Measurements from ENCODE around the gene TRAF3. TPM values are rescaled to one million over a fixed set of nuclear protein-coding genes. Genes with fewer than 3 reads are reported as not detected.

The TRAF3 gene
- total RNA-seq, 1 donor from 2014 or later, result 19.7 TPM

DNA sequence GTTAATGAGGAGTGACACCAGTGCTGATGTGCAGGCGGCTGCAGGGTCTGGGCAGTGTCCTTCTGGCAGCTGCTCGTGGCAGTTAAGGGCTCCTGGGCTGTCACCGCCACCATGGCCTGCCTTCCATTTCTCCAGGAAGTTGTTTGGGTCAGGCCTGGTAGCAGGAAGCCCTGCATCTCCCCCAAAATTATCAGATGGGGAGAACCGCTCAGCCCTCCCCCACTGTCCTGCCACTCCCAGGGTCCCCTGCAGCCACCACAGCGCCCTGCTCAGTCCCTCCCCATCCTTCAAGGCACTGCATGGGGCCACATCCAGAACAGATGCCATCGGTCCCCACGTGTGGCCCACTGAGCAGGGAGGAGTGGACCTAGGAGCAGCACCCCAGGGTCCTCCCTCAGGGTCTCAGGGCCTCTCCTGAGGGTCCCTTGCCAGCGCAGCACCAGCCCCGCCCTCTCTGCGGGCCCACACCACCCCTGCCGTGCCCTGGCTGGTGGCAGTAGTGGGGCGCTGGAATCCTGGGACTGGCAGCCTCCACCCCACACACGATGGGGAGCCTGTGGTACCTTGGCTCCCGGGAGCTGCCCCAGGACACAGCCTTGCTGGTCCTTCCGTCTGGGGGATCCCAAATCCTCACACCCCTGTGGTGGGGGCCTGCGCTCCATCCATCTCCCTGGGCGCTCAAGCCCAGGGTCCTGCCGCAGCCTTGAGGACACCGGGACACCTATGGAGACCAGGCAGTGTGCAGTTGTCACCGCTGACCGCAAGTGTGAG, 134.9 kb downstream of the TRAF3 start:
- no peaks in the 10 kb centered on the region for H3K27me3 ChIP-seq (ENCODE audit: low read depth)
- H3K9me3 ChIP-seq, result no peaks in the 10 kb centered on the region
- intact Hi-C loops (cut with DNase I), result no loop called here
- no peak overlapping the region for H3K4me3 ChIP-seq
- H3K4me1 ChIP-seq, result no peaks in the 10 kb centered on the region
- H3K27ac ChIP-seq, result no peak overlapping the region
- DNase-seq, result no peak
- H3K36me3 ChIP-seq, result peaks cover 6% of the 10 kb centered on the region
- no peak for ATAC-seq
- TF ChIP-seq, protein P1, sequence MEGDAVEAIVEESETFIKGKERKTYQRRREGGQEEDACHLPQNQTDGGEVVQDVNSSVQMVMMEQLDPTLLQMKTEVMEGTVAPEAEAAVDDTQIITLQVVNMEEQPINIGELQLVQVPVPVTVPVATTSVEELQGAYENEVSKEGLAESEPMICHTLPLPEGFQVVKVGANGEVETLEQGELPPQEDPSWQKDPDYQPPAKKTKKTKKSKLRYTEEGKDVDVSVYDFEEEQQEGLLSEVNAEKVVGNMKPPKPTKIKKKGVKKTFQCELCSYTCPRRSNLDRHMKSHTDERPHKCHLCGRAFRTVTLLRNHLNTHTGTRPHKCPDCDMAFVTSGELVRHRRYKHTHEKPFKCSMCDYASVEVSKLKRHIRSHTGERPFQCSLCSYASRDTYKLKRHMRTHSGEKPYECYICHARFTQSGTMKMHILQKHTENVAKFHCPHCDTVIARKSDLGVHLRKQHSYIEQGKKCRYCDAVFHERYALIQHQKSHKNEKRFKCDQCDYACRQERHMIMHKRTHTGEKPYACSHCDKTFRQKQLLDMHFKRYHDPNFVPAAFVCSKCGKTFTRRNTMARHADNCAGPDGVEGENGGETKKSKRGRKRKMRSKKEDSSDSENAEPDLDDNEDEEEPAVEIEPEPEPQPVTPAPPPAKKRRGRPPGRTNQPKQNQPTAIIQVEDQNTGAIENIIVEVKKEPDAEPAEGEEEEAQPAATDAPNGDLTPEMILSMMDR (IDR thresholded peaks at IDR 0.05), result no peak

DNA sequence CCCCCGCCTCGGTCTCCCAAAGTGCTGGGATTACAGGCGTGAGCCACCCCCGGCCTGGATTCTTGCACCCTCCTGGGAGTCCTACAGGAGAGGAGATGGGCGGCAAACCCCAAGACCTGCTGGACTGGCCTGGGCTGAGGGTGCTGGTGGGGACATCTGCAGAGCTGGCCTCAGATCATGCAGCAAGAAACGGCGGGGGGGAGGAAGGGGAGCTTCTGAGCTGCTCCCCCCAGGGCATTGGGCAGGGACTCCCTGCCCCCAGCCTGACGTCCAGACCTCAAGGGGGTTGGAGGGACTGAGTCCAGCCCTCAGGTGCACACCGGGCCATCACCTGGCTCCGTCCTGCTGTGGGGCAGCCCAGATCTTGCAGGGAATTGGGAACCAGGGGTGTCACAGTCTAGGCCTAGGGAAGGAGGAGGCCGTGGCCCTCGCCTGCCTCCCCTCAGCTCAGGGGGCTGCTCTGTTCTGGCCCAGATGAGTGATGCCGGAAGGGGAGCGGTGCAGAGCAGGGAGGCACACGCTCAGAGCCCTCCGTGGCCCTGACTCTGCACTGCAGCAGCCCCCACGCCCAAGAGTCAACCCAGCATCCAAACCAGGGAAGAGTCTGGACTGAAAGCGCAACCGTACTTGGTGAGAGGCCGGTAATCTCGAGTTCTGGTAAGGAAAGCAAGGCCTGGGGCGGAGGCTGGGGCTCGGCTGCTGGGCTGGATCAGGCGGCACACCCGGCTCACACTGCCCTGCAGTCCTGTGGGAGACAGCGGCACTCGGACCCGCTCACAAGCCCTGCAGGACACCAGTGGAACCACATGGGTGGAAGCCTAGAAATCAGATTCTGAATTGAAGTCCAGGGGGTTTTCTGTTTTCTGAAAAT, 136.3 kb downstream of the TRAF3 start:
- H3K27ac ChIP-seq, result no peak overlapping the region
- TF ChIP-seq, protein P1 (IDR thresholded peaks at IDR 0.05), result no peak
- H3K36me3 ChIP-seq, result peaks cover 3% of the 10 kb centered on the region
- no peaks in the 10 kb centered on the region for H3K4me1 ChIP-seq
- H3K9me3 ChIP-seq, result no peaks in the 10 kb centered on the region
- no peaks in the 10 kb centered on the region for H3K27me3 ChIP-seq (ENCODE audit: low read depth)
- intact Hi-C loops (cut with DNase I), result no loop called here
- no peak for ATAC-seq
- peak; percentile 42 for DNase-seq
- H3K4me3 ChIP-seq, result no peak overlapping the region

DNA sequence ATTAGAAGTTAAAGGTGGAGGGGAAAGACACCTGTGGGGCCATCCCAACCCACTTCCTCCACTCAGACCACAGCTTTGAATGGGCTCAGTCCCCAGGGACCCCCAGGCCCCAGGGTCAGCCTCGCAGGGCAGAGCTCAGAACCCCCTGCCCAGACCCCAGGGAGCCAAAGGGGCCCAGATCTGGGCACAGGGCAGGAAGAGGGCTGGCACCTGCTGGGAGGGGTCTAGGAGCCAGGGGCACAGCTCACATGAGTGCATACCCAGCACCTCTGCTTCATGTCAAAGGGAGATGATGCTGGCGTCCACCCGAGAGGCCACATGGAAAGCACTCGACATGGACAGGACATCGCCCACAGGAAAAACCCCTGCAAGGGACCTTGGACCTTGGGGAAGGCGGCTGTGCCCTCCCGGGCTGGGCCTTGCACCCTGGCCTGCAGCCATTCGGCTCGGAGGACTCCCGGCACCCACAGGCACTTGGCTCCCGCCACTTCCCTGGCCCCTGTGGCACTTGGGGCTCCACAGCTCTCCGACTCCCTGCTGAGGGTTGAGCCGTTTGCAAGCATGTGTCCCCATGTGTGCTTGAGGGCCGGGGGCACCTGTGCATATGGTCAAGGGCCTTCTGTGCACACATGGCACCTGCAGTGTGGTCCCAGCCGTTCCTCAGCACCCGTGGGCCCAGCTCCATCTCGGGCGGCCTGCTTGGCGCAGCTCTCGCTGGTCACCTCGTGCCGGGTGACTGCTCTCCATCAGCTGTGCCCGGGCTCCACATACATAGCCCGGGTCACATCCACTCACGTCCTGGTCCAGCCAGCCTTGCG, 137.4 kb downstream of the TRAF3 start:
- DNase-seq (peak; percentile 33), ATAC-seq (no peak)
- intact Hi-C loops (cut with DNase I), result no loop called here

DNA sequence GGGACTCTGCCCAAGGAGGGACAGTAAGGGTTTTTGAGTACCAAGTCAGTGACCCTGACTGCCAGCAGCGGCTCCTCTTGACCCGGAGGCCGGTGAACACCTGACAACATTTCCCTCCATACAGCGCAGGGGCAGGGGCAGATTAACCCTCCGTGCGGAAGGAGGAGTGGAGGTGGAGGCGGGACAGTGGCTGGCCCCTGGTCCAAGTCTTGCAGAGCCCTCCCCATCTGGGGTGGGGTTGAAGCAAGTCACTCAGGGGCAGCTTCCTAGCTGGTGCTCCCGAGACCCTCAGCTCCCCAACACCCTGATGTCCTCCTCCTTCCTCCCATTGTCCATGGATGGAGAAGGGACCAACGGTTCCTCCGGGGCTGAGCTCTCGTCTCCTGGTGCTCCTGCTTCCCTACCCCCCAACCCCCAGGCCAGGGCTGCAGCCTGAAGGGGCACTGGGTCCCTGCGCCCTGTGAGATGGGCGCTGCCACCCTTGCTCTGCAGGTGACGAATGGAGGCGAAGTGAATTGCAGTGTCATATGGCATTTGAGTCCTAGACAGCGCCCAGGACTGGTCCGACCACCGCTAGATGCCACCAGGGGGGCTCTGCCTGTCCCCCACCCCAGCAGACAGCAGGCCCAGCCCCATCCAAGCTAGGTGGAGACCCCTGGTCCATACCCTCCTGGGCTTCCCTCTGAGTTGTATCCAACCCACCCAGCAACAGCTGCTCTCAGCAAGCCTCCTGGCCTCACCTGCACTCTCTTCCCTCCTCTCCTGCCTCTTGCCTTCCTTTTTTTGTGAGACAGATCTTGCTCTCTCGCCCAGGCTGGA, 138.3 kb downstream of the TRAF3 start:
- no peak overlapping the region for H3K4me3 ChIP-seq
- H3K27me3 ChIP-seq (ENCODE audit: low read depth), result no peaks in the 10 kb centered on the region
- H3K4me1 ChIP-seq, result no peaks in the 10 kb centered on the region
- intact Hi-C loops (cut with DNase I), result no loop called here
- H3K9me3 ChIP-seq, result no peaks in the 10 kb centered on the region
- H3K36me3 ChIP-seq, result peaks cover 3% of the 10 kb centered on the region
- DNase-seq (peak; percentile 28), ATAC-seq (no peak)
- no peak overlapping the region for H3K27ac ChIP-seq
- TF ChIP-seq, protein P1 (IDR thresholded peaks at IDR 0.05), result no peak

More for the DNA sequence above, 137.4 kb downstream of the TRAF3 start:
- H3K4me1 ChIP-seq, result no peaks in the 10 kb centered on the region
- no peaks in the 10 kb centered on the region for H3K27me3 ChIP-seq (ENCODE audit: low read depth)
- no peak overlapping the region for H3K4me3 ChIP-seq
- peaks cover 3% of the 10 kb centered on the region for H3K36me3 ChIP-seq
- TF ChIP-seq, protein P1 (IDR thresholded peaks at IDR 0.05), result no peak
- no peaks in the 10 kb centered on the region for H3K9me3 ChIP-seq
- no peak overlapping the region for H3K27ac ChIP-seq

All from lower lobe of right lung (tissue), 2 donors.